Inflammatory macrophage treated with lipopolysaccharide for 4 hours (primary cell): ENCODE results near the gene SLC15A3.
A peak's percentile ranks its signal among the peaks of the same experiment; 100 is the strongest.

Experiments used
- DNase-seq: peaks from one replicate; pipeline ENCODE4 v3.0.0-alpha.2; 2020

SLC15A3 gene

GRCh38 chr11:60951904-60952741 is at the start of gene SLC15A3:
Gene SLC15A3 (minus strand): TSS chr11:60952176. CDS start chr11:60951551, 625 bp downstream.
- DNase-seq = peak; percentile 99

DNA sequence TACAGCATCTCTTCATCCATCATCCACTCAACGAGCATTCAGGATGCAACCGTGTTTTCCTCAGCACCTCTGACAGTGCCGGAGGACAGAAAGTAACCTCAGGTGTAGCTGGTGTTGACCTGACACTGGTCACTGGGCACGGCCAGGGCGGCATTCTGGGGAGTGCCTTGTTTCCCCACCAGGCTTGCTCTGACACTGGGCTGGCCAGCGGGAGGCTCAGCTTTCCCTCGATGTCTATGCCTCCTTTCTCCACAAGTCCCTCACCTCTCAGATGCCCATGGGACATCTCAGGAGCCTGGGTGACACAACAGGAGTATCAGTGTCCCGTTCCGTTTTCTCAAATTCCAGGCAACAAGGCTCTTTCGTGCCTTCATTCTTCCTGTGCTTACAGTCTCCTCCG is 48.5 kb upstream of the SLC15A3 start:
- no peak for DNase-seq

DNA sequence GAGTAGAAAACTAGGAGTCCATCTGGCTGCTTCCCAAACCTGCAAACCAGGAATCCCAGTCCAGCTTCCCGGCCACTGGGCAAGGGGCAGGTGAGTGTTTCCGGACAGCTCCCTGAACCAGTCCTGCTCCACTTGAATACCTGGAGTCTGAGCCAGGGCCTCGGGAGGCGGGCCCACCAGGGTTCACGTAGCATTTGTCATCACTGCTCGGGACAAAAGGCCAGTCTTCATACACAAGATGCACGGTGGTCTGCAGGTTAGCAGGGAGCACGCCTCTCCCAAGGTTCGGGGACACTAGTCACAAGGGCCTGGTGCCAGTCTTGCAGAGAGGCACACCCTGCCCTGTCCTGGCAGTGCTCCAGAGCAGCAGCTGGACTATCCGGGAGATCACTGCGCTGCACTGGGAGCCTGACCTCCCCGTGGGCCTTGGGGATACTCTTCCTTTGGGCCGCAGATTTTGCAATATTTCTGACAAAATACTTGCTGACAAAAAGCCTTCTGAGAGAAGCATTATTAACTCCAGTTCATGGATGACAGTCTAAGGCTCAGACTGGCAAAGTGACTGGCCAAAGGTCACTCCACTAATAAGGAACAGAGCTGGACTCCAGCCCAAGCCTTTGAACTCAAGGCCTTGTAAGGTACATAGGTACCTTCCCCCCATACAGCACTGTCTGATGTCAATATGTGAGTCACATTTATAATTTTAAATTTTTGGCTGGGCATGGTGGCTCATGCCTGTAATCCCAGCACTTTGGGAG is 44.6 kb upstream of the SLC15A3 start:
- no peak for DNase-seq

- DNase-seq = no peak
These were observed 43.8 kb upstream of the SLC15A3 start for GRCh38 chr11:60995798-60996197.

DNA sequence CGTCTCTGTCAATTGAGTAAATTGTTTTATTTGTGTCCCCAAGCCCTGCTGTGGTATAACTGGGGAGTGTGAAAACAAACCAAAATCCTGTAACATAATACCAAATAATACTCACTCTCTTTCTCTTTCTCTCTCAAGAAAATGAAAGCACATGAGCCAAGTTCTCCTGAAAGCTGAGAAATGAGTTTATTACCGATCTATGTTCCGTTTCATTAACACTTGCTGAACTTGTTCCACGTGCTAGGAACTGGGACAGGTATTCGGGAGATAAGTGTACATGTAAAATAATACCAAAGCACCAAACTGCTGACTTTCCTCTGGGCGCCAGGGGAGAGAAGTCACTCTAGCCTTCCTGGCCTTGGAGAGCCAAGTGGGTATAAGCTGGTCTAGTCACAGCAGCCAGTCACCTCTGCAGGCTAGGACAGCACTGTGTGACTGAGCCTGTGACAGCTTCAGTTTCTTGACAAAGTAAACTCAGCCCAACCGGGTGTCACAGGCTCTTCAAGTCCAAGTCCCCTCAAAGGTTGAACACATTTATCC is 42.6 kb upstream of the SLC15A3 start:
- no peak for DNase-seq

DNA sequence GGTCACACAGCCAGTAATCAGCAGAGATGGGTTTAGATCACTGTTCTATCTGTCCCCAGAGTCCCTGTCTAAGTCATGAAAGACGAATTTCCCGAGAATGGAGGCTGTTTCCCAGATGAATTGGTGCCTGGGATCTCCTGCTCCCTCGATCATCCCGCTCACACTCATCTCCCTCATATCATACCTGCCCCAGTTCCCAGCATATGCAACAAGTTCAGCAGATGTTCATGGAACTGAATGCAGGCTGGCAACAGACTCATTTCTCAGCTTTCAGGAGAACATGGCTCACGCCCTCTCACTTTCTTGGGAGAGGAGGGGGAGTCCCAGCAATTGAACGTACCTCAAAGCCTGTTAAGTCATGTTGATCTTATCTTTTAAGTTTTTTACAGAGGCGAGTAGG is 41.6 kb upstream of the SLC15A3 start:
- DNase-seq = no peak

DNA sequence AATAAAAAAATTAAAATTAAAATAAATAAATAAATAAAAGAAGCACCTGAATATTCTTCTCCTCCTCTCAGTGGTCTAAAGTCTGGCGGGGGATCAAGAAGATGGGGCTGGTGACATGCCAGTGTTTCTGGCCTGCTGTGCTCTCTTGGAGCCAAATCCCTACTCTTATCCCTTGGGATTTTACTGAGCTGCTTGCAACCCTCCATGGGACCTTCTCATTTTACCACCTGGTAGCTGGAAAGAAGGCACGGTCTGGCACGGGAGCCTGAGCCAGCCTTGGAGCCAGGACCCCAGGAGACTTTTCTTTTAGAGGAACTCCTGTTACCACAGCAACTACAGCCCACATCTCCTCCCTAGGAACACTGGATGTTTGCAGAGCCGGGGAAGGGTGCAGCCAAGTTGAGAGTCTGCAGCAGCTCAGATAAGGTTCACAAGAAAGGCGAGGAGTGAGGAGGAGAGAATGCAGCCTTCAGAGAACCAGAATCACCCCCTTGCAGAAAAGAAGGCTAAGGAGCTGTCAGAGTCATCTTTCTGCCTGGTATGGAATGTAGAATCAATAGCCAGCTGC is 41.0 kb upstream of the SLC15A3 start:
- DNase-seq = no peak

DNA sequence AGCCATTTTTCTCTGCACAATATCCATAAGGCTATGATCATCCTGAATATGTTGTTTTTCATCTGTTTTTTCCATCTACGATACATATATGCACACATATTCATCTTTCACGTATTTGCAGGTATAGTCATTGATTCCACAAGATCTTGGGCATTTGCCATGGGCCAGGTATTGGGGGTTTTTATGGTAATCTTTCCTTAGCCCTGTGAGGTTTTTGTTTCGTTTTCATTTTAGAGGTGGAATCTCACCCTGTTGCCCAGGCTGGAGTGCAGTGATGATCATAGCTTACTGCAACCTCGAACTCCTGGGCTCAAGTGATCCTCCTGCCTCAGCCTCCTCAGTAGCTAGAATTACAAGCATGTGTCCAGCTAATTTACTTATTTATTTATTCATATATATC is 39.5 kb upstream of the SLC15A3 start:
- no peak for DNase-seq

- peak; percentile 79 for DNase-seq
These were observed 37.2 kb upstream of the SLC15A3 start for GRCh38 chr11:60989093-60989650.

DNA sequence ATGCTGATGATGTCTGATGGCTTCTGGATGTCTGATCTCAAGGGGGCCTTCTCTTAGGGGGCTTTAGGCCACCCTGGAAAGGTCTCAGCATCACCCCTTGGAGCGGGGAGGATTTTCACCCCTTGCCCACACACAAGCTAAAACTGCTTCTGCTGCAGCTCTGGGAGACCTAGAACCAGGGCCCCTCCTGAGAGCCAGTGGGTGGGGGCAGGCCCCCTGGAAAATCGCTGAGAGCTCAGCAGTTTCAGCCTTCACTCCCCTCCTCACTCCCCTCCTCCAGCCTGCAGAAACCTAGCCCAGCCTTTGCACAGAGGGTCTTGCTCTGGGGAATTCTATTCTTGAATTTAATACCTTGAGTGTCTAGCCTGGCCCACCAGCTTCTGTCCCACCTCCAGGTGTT is 36.7 kb upstream of the SLC15A3 start:
- DNase-seq = no peak

DNA sequence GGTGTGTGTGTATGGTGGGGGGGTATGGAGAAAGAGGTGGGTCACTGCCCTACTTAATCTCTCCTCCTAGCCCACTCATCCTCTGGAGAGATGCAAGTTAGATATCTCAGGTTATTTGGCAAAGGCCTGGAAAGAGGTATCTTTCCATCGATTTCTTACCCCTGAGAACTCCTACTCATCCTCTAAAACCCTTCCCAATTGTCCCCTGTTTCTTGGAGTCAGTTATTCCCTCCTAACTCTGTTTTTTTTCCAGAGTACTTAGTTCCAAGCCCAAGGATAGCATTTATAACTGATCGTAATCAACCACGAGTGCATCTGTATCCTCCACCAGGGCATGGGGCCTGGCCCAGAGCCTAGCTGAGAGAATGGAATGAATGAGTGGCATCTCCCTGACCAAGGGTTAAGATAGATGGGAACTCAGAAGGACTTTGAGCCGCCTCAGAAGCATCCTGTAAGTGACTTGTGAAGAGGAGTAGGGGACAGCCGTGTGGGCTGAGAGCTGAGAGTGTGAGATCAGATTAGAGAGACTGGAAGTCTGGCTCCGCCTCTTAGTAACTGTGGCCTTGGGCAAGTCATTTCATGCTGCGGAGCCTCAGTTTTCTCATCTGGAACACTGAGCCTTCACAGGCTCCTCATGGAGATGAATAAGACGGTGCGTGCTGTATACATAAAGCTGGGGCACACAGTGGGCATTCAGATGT is 35.8 kb upstream of the SLC15A3 start:
- peak; percentile 46 for DNase-seq

GRCh38 chr11:60985991-60986915 is 34.3 kb upstream of the SLC15A3 start:
- DNase-seq = peak; percentile 89

GRCh38 chr11:60985501-60985900 is 33.5 kb upstream of the SLC15A3 start:
- DNase-seq = no peak

DNA sequence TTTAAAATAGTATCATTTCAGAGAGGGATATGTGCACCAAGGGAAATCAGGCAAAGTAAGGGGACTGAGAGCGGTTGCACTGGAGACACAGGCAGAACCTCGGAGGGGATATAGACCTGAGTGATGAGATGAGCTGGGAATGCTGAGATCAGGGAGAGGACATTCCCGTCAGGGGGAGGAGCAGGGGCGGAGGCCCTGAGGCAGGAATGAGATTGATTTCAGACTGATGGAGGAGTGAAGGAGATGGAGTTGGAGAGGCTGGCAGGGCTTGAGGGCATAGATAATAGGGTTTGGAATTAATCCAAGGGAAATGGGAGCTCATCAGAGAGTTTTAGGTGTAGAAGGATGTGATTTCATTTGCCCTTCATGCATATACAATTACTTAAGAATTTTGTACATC is 32.7 kb upstream of the SLC15A3 start:
- DNase-seq = no peak

DNA sequence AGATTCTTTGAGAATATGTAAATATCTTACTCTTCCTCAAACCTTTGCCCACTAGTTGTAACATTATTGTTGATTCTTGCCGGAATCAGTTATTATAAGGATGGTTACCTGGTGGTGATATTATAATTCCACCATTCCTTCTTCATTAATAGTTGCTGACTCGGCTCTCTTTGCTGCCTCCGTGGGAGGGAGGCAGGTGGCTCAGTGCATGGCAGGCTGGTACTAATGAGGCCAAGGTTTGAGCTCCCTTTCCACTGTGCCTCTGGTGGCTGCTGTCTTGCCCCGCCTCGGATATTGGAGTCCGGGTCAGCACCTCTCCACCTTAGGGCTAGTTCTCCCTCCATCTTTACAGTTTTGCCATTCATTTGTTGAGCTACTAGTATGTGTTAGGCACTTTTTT is 32.2 kb upstream of the SLC15A3 start:
- no peak for DNase-seq

- no peak for DNase-seq
These were observed 30.2 kb upstream of the SLC15A3 start for GRCh38 chr11:60982184-60982583.

- DNase-seq = no peak
These were observed 29.5 kb upstream of the SLC15A3 start for GRCh38 chr11:60981515-60981914.

- DNase-seq = peak; percentile 94
These were observed 26.8 kb upstream of the SLC15A3 start for GRCh38 chr11:60978546-60979380.

DNA sequence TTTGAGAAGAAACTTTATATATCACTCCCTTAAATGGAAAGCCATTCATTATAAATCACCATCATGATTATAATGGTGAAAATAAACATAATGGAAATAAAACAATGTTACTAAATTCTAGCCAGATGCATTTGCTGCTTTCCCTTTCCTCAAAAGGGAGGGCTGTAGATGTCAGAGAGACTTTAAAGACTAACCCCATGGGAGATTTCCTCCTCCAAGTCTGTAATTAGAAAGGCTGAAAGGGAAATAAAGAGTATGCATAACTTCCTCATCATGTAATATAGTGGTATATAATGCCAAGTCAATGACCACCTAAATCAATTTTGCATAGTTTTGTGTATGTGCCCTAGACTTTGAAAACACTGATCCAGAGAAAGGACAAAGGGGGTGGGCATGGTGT is 25.9 kb upstream of the SLC15A3 start:
- DNase-seq = peak; percentile 27

- DNase-seq = no peak
These were observed 25.2 kb upstream of the SLC15A3 start for GRCh38 chr11:60977224-60977623.

DNA sequence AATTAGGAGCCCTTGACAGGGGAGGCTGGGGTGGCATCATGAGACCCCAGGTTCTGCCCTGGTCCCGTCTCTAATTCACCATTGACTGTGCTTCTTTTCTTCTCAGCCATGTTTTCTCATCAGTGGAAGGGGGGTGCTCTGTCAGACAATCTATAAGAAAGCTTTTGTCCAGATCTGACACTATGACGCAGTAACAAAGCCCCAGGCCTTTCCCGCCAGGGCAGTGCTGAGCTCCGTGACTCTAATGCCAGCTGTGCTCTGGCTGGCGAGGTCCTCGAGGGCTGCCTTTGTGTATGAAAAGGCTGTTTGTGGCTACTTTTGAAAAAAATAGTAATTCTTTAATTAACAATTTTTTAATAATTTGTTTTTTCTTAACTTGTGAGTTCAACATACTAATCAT is 22.8 kb upstream of the SLC15A3 start:
- no peak for DNase-seq
